HepG2 (cell line): ENCODE measurements around the gene TMEM167B. TPM values are rescaled to one million over a fixed set of nuclear protein-coding genes. Genes with fewer than 3 reads are reported as not detected.

Experiments
- ATAC-seq: fragments of 200-7000 bp; cut with Tn5 transposase; 3 replicates; pipeline ENCODE4 v1.9.1; 2020; ENCODE audit warnings: mild to moderate bottlenecking, moderate library complexity
- BruUV-seq: library from RNA; stranded (reverse); fragments of 400-500 nt; replicated peaks from 2 replicates; lab custom pipeline; 2021; lab: Mats Ljungman, UMichigan
- CTCF ChIA-PET: fragments of 300-600 bp; formaldehyde crosslinking; extraction: SDS; loops from one replicate; lab custom pipeline; 2021; ENCODE audit warnings: low total read pairs, inconsistent platforms, low intra/inter-chr PET ratio; lab: Yijun Ruan, JAX
- POLR2A ChIA-PET: fragments of 350-600 bp; sonication (Branson Sonifier 250); formaldehyde crosslinking; loops from one replicate; lab custom pipeline; 2020; ENCODE audit warnings: antibody characterized with exemption, inconsistent platforms; lab: Yijun Ruan, JAX
- DNase-seq: peaks from one replicate; pipeline ENCODE4 v3.0.0-alpha.2; 2015; ENCODE audit warnings: low spot score
- FAIRE-seq: peaks from 3 replicates; lab custom pipeline; 2011; peaks lifted over from hg19 to GRCh38; lab: Jason Lieb, UNC
- H2AFZ ChIP-seq: one replicate; pipeline ENCODE4 v1.6.1; 2011; ENCODE audit warnings: low read length, inconsistent platforms
- H3K27ac ChIP-seq: fragments of 300-600 bp; 3 replicates; pipeline ENCODE4 v1.8.0; 2011; ENCODE audit warnings: mixed run types, mild to moderate bottlenecking, mixed read lengths, low read length, inconsistent platforms; ENCODE audit not compliant: insufficient read depth; ENCODE audit errors: extremely low read length
- H3K27me3 ChIP-seq, 2 experiments: fragments of 200-600 bp in 1 of 2; 2 replicates in 1 of 2; 3 replicates in 1 of 2; pipeline versions ENCODE4 v1.6.0 to v1.8.0; 2011; ENCODE audit warnings: low read length in 2 of 2, mild to moderate bottlenecking in 2 of 2, moderate library complexity in 2 of 2, inconsistent platforms in 1 of 2; ENCODE audit not compliant: insufficient read depth in 2 of 2, control insufficient read depth in 1 of 2
- H3K36me3 ChIP-seq, 2 experiments: fragments of 200-600 bp in 1 of 2; replicated peaks in 1 of 2; 2 replicates in 1 of 2; 3 replicates in 1 of 2; pipeline versions ENCODE4 v1.5.1 to v1.8.0; 2011; ENCODE audit warnings: low read length in 2 of 2, inconsistent platforms in 1 of 2; ENCODE audit not compliant: insufficient read depth in 2 of 2, control insufficient read depth in 1 of 2
- H3K4me1 ChIP-seq: 2 replicates; pipeline ENCODE4 v1.5.1; 2012; ENCODE audit warnings: low read length, inconsistent platforms; ENCODE audit not compliant: insufficient read depth
- H3K4me2 ChIP-seq: 2 replicates; pipeline ENCODE4 v1.6.0; 2011; ENCODE audit warnings: low read depth, low read length, inconsistent platforms
- H3K4me3 ChIP-seq, 3 experiments: fragments of 200-600 bp in 1 of 3; sonication (generic), shearing (Covaris generic) in 1 of 3; replicated peaks in 1 of 3; 2 replicates each; pipeline ENCODE4 v1.5.1; 2011 to 2016; ENCODE audit warnings: low read length in 3 of 3, inconsistent platforms in 2 of 3, low read depth in 2 of 3, mild to moderate bottlenecking in 2 of 3, control low read depth in 1 of 3, mixed read lengths in 1 of 3; ENCODE audit not compliant: insufficient read depth in 1 of 3
- H3K79me2 ChIP-seq: one replicate; pipeline ENCODE4 v1.6.1; 2011; ENCODE audit warnings: low read length, inconsistent platforms; ENCODE audit not compliant: insufficient read depth
- H3K9ac ChIP-seq: 2 replicates; pipeline ENCODE4 v1.6.0; 2011; ENCODE audit warnings: mild to moderate bottlenecking, low read depth, low read length, inconsistent platforms; ENCODE audit not compliant: insufficient read depth
- H3K9me3 ChIP-seq: 2 replicates; pipeline ENCODE4 v1.5.1; 2012; ENCODE audit warnings: mild to moderate bottlenecking, low read length
- H4K20me1 ChIP-seq: 2 replicates; pipeline ENCODE4 v1.6.0; 2011; ENCODE audit warnings: inconsistent platforms, mild to moderate bottlenecking, low read length, moderate library complexity; ENCODE audit not compliant: insufficient read depth
- ARNT2 ChIP-seq: sonication (generic); formaldehyde crosslinking; IDR thresholded peaks from 2 replicates; pipeline ENCODE4 v1.8.0; 2022; ENCODE audit warnings: mild to moderate bottlenecking, low read depth, missing genetic modification reagents, moderate library complexity
- GABPA ChIP-seq, 2 experiments: IDR thresholded peaks; 2 replicates each; pipeline ENCODE4 v1.6.1; 2011 to 2016; ENCODE audit warnings: low read depth in 2 of 2, low read length in 1 of 2, missing biosample characterization in 1 of 2, missing genetic modification characterization in 1 of 2
- HOXD1 ChIP-seq: sonication (generic); formaldehyde crosslinking; IDR thresholded peaks from 2 replicates; pipeline ENCODE4 v1.5.0; 2020; ENCODE audit warnings: missing genetic modification reagents
- NCOA2 ChIP-seq: sonication (generic); formaldehyde crosslinking; IDR thresholded peaks from 2 replicates; pipeline ENCODE4 v1.8.0; 2022; ENCODE audit warnings: inconsistent platforms
- SIN3A ChIP-seq: IDR thresholded peaks from 2 replicates; pipeline ENCODE4 v1.6.1; 2011; ENCODE audit warnings: low read depth, mild to moderate bottlenecking, control low read depth, low read length, borderline replicate concordance
- ZNF326 ChIP-seq: sonication (generic); formaldehyde crosslinking; IDR thresholded peaks from 2 replicates; pipeline ENCODE4 v1.4.0; 2020; ENCODE audit warnings: missing genetic modification reagents, borderline replicate concordance
- WGBS: methylation state at CpG from one replicate; pipeline ENCODE4 v1.1.6; 2017; ENCODE audit warnings: low lambda C conversion rate; 5-methylcytosine and 5-hydroxymethylcytosine counted together
- in situ Hi-C: cut with HindIII; loops from 2 replicates; pipeline ENCODE4 v1.10.0; 2017; ENCODE audit warnings: low pct_unique_long_range_greater_than_20kb; ENCODE audit not compliant: extremely low pct_ligation_motif_present
- intact Hi-C: fragments of 100-400 bp; cut with micrococcal nuclease; formaldehyde crosslinking; loops from one replicate; pipeline ENCODE4 v1.10.0; 2022; ENCODE audit not compliant: unreplicated experiment
- polyA plus RNA-seq, 8 experiments: library from polyadenylated mRNA; depleted of rRNA in 3 of 8; stranded (reverse) in 7 of 8; unstranded in 1 of 8; fragments of >200 nt; fragmentation: Illumina TruSeq in 4 of 8; extraction: Trizol in 4 of 8; gene quantifications; 2 replicates each; pipeline versions ENCODE4 v1.2.1 to v1.2.3, GENCODE V29; 2011 to 2016; ENCODE audit warnings: low read depth in 4 of 8, missing spikeins in 1 of 8, mixed read lengths in 1 of 8; ENCODE audit not compliant: insufficient read depth in 1 of 8
- total RNA-seq, 5 experiments: library from RNA; depleted of rRNA; stranded (reverse); fragments of >200 nt; fragmentation: Illumina TruSeq; extraction: Trizol; gene quantifications; 2 replicates each; pipeline ENCODE4 v1.2.3, GENCODE V29; 2016; ENCODE audit warnings: low read depth in 1 of 5

The TMEM167B gene
- total and polyA plus RNA-seq, 2 of the 13 experiments (the other 11 are each of a cell fraction or from before 2014, with no cell fraction given): 9.5 to 22.4 TPM

GRCh38 chr1:109048335-109048734 is 42.2 kb upstream of the TMEM167B start (continued):
- TF ChIP-seq SIN3A (no peak), NCOA2 (no peak)

GRCh38 chr1:109050228-109050995 is 40.2 kb upstream of the TMEM167B start:
- Histone ChIP-seq H3K27ac (no peak overlapping the region), H3K4me2 (peak overlapping the region; percentile 66), H3K9ac (peak overlapping the region; percentile 22; the same call in 1 of the 2 replicates), H3K27me3 (no peaks in the 10 kb centered on the region), H3K9me3 (no peaks in the 10 kb centered on the region), H3K4me3 (peak overlapping the region in 1 of 3 experiments; percentile 23; a peak in 1 of 6 replicates), H3K79me2 (no peaks in the 10 kb centered on the region), H3K36me3 (no peaks in the 10 kb centered on the region), H2AFZ (no peak overlapping the region), H3K4me1 (peaks cover 19% of the 10 kb centered on the region), H4K20me1 (no peaks in the 10 kb centered on the region)
- CTCF ChIA-PET: no interaction called here
- WGBS: 6% methylated on average over 7 of the region's 7 CpGs
- intact Hi-C loops (no loop called here), in situ Hi-C loops (no loop called here)
- TF ChIP-seq HOXD1 (CRISPR knock-in tag) (no peak), GABPA (IDR thresholded peaks at IDR 0.05; ENCODE audit: low read depth, low read length) (no peak), GABPA (CRISPR knock-in tag; IDR thresholded peaks at IDR 0.05; ENCODE audit: low read depth) (no peak), ZNF326 (CRISPR knock-in tag) (no peak), ARNT2 (CRISPR knock-in tag) (no peak)
- peak; percentile 24 for DNase-seq
- POLR2A ChIA-PET: interaction anchor here (0.5 kb wide), 1 partner anchor 169 kb away, joined by 3 read pairs; no protein-coding TSS in a partner anchor
- no peak for FAIRE-seq
- ATAC-seq: peak; percentile 56
- no TSS peak for BruUV-seq
